ENCODE results near the gene KCNT1.

The KCNT1 gene

GRCh38 chr9:135719472-135719871 is 17.5 kb downstream of the KCNT1 start:
- Histone ChIP-seq H3K4me3 (ENCODE audit: insufficient read depth, low read length, poor library complexity, severe bottlenecking) (no peak overlapping the region), H4K20me1 (ENCODE audit: low read depth, low read length) (no peaks in the 10 kb centered on the region), H3F3A (ENCODE audit: insufficient read depth) (no peaks in the 10 kb centered on the region), H3K9me3 (ENCODE audit: insufficient read depth, low read length) (no peaks in the 10 kb centered on the region), H3K36me3 (ENCODE audit: low read length) (no peaks in the 10 kb centered on the region), H3K27me3 (ENCODE audit: low read length) (no peaks in the 10 kb centered on the region), H3K9me2 (replicated peaks; ENCODE audit: insufficient read depth, low read length) (no peaks in the 10 kb centered on the region), H3K4me2 (ENCODE audit: low read depth, low read length, poor library complexity, severe bottlenecking) (no peak overlapping the region), H2AFZ (ENCODE audit: low read depth, low read length, severe bottlenecking) (no peak overlapping the region), H3K9ac (ENCODE audit: low read length) (no peak overlapping the region), H3K79me2 (ENCODE audit: insufficient read depth, low read length) (no peaks in the 10 kb centered on the region), H3K27ac (ENCODE audit: low read depth, low read length) (no peak overlapping the region)
- TF ChIP-seq, protein P1, sequence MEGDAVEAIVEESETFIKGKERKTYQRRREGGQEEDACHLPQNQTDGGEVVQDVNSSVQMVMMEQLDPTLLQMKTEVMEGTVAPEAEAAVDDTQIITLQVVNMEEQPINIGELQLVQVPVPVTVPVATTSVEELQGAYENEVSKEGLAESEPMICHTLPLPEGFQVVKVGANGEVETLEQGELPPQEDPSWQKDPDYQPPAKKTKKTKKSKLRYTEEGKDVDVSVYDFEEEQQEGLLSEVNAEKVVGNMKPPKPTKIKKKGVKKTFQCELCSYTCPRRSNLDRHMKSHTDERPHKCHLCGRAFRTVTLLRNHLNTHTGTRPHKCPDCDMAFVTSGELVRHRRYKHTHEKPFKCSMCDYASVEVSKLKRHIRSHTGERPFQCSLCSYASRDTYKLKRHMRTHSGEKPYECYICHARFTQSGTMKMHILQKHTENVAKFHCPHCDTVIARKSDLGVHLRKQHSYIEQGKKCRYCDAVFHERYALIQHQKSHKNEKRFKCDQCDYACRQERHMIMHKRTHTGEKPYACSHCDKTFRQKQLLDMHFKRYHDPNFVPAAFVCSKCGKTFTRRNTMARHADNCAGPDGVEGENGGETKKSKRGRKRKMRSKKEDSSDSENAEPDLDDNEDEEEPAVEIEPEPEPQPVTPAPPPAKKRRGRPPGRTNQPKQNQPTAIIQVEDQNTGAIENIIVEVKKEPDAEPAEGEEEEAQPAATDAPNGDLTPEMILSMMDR (IDR thresholded peaks at IDR 0.05; ENCODE audit: insufficient read depth, low read length, poor library complexity, severe bottlenecking), result no peak
- TF ChIP-seq EZH2phosphoT487 (conservative IDR thresholded peaks at IDR 0.05; ENCODE audit: low read length), result no peak

DNA sequence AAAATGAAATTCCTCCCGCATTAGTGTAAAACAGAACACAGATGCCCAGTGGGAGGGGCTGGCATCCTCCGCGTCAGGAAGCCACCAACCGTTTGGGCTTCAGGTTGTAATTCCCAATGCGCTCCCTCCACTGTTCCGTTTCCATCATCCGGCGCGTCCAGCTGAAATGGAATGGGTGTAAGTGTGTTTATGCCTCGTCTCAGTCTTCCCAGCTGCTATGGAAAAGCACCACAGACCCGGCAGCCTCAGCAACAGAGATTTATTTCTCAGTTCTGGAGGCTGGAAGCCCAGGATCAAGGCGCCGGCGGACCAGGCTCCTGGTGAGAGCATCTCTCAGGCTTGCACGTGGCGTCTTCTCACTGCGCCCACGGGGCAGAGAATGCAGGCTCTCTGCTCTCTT is 20.4 kb downstream of the KCNT1 start:
- H4K20me1 ChIP-seq (ENCODE audit: low read depth, low read length), result no peaks in the 10 kb centered on the region
- H3K79me2 ChIP-seq (ENCODE audit: insufficient read depth, low read length), result no peaks in the 10 kb centered on the region
- no peak overlapping the region for H3K9ac ChIP-seq (ENCODE audit: low read length)
- no peaks in the 10 kb centered on the region for H3K36me3 ChIP-seq (ENCODE audit: low read length)
- TF ChIP-seq, protein P1 (IDR thresholded peaks at IDR 0.05; ENCODE audit: insufficient read depth, low read length, poor library complexity, severe bottlenecking), result no peak
- TF ChIP-seq EZH2phosphoT487 (conservative IDR thresholded peaks at IDR 0.05; ENCODE audit: low read length), result no peak
- H3K9me3 ChIP-seq (ENCODE audit: insufficient read depth, low read length), result no peaks in the 10 kb centered on the region
- no peaks in the 10 kb centered on the region for H3K27me3 ChIP-seq (ENCODE audit: low read length)
- H2AFZ ChIP-seq (ENCODE audit: low read depth, low read length, severe bottlenecking), result no peak overlapping the region
- no peak overlapping the region for H3K4me2 ChIP-seq (ENCODE audit: low read depth, low read length, poor library complexity, severe bottlenecking)
- H3K27ac ChIP-seq (ENCODE audit: low read depth, low read length), result no peak overlapping the region
- no peak overlapping the region for H3K4me3 ChIP-seq (ENCODE audit: insufficient read depth, low read length, poor library complexity, severe bottlenecking)
- no peaks in the 10 kb centered on the region for H3K9me2 ChIP-seq (replicated peaks; ENCODE audit: insufficient read depth, low read length)
- H3F3A ChIP-seq (ENCODE audit: insufficient read depth), result no peaks in the 10 kb centered on the region

GRCh38 chr9:135724186-135724787 is 22.3 kb downstream of the KCNT1 start:
- H3K4me2 ChIP-seq (ENCODE audit: low read depth, low read length, poor library complexity, severe bottlenecking), result no peak overlapping the region
- no peaks in the 10 kb centered on the region for H4K20me1 ChIP-seq (ENCODE audit: low read depth, low read length)
- H3F3A ChIP-seq (ENCODE audit: insufficient read depth), result no peaks in the 10 kb centered on the region
- H3K9me3 ChIP-seq (ENCODE audit: insufficient read depth, low read length), result no peaks in the 10 kb centered on the region
- no peaks in the 10 kb centered on the region for H3K79me2 ChIP-seq (ENCODE audit: insufficient read depth, low read length)
- no peaks in the 10 kb centered on the region for H3K27me3 ChIP-seq (ENCODE audit: low read length)
- no peaks in the 10 kb centered on the region for H3K9me2 ChIP-seq (replicated peaks; ENCODE audit: insufficient read depth, low read length)
- H2AFZ ChIP-seq (ENCODE audit: low read depth, low read length, severe bottlenecking), result no peak overlapping the region
- no peak overlapping the region for H3K9ac ChIP-seq (ENCODE audit: low read length)
- H3K4me3 ChIP-seq (ENCODE audit: insufficient read depth, low read length, poor library complexity, severe bottlenecking), result no peak overlapping the region
- H3K36me3 ChIP-seq (ENCODE audit: low read length), result no peaks in the 10 kb centered on the region
- no peak overlapping the region for H3K27ac ChIP-seq (ENCODE audit: low read depth, low read length)
- TF ChIP-seq, protein P1 (IDR thresholded peaks at IDR 0.05; ENCODE audit: insufficient read depth, low read length, poor library complexity, severe bottlenecking), result no peak
- no peak for TF ChIP-seq EZH2phosphoT487 (conservative IDR thresholded peaks at IDR 0.05; ENCODE audit: low read length)
